PFSK-1 (cell line): ENCODE results near the gene ADGRE1.

ENCODE experiments used
- FOXP2 ChIP-seq: optimal IDR thresholded peaks from 2 replicates; pipeline ENCODE3; 2011; ENCODE audit warnings: borderline replicate concordance, control low read depth, inconsistent platforms; ENCODE audit not compliant: insufficient read depth; ENCODE audit errors: extremely low read length, extremely low read depth
- POLR2AphosphoS5 ChIP-seq: IDR thresholded peaks from 2 replicates; pipeline ENCODE4 v1.6.1; 2012; ENCODE audit warnings: low read depth, mild to moderate bottlenecking, control low read depth, low read length, moderate library complexity
- SIN3A ChIP-seq: IDR thresholded peaks from 2 replicates; pipeline ENCODE4 v1.6.1; 2012; ENCODE audit warnings: mild to moderate bottlenecking, low read length, moderate library complexity, borderline replicate concordance; ENCODE audit not compliant: insufficient read depth
- TAF1 ChIP-seq: IDR thresholded peaks from 2 replicates; pipeline ENCODE4 v1.6.1; 2012; ENCODE audit warnings: low read length, control low read depth, borderline replicate concordance; ENCODE audit not compliant: insufficient read depth
- TF ChIP-seq, protein P1 (sequence below), 2 experiments: IDR thresholded peaks; 2 replicates each; pipeline versions ENCODE4 v1.6.1 to v1.8.0; 2011 to 2012; ENCODE audit warnings: low read depth in 2 of 2, low read length in 2 of 2, control low read depth in 1 of 2, inconsistent platforms in 1 of 2, mild to moderate bottlenecking in 1 of 2, moderate library complexity in 1 of 2; ENCODE audit not compliant: insufficient read depth in 1 of 2

Gene ADGRE1

GRCh38 chr19:6866741-6867151, 20.6 kb upstream of the ADGRE1 start:
- TF ChIP-seq TAF1 (no peak), FOXP2 (no peak), POLR2AphosphoS5 (no peak), SIN3A (no peak)
- TF ChIP-seq, protein P1, sequence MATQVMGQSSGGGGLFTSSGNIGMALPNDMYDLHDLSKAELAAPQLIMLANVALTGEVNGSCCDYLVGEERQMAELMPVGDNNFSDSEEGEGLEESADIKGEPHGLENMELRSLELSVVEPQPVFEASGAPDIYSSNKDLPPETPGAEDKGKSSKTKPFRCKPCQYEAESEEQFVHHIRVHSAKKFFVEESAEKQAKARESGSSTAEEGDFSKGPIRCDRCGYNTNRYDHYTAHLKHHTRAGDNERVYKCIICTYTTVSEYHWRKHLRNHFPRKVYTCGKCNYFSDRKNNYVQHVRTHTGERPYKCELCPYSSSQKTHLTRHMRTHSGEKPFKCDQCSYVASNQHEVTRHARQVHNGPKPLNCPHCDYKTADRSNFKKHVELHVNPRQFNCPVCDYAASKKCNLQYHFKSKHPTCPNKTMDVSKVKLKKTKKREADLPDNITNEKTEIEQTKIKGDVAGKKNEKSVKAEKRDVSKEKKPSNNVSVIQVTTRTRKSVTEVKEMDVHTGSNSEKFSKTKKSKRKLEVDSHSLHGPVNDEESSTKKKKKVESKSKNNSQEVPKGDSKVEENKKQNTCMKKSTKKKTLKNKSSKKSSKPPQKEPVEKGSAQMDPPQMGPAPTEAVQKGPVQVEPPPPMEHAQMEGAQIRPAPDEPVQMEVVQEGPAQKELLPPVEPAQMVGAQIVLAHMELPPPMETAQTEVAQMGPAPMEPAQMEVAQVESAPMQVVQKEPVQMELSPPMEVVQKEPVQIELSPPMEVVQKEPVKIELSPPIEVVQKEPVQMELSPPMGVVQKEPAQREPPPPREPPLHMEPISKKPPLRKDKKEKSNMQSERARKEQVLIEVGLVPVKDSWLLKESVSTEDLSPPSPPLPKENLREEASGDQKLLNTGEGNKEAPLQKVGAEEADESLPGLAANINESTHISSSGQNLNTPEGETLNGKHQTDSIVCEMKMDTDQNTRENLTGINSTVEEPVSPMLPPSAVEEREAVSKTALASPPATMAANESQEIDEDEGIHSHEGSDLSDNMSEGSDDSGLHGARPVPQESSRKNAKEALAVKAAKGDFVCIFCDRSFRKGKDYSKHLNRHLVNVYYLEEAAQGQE (IDR thresholded peaks at IDR 0.05; ENCODE audit: insufficient read depth in 1 of 2, low read depth in 2 of 2, low read length in 2 of 2), result no peak

DNA sequence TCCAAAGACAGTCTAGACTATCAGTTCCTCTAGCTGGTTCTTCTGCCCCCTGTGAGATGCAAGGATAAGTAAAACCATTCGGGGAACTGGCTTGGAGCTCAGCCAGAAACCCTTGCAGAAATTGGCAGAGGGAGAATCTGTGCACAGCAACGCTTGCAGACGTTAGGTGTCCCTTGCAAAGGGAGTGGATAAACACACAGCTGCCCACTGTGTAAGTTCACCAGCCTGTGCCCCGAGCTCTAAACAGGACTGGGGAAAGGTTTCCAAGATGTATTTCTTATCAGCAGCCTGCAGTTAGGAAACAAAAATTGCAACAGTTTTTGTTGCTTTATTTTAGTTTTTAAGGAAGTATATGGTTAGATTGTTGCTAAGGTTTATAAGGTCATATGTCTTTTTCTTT, 19.0 kb upstream of the ADGRE1 start:
- TF ChIP-seq, protein P1 (IDR thresholded peaks at IDR 0.05; ENCODE audit: insufficient read depth in 1 of 2, low read depth in 2 of 2, low read length in 2 of 2), result no peak
- no peak for TF ChIP-seq SIN3A
- TF ChIP-seq TAF1, result no peak
- no peak for TF ChIP-seq FOXP2
- TF ChIP-seq POLR2AphosphoS5, result no peak

- no peak for TF ChIP-seq SIN3A
- TF ChIP-seq, protein P1 (IDR thresholded peaks at IDR 0.05; ENCODE audit: insufficient read depth in 1 of 2, low read depth in 2 of 2, low read length in 2 of 2), result no peak
- no peak for TF ChIP-seq TAF1
- TF ChIP-seq POLR2AphosphoS5, result no peak
- no peak for TF ChIP-seq FOXP2
These were observed 13.5 kb upstream of the ADGRE1 start for GRCh38 chr19:6873708-6874431.

DNA sequence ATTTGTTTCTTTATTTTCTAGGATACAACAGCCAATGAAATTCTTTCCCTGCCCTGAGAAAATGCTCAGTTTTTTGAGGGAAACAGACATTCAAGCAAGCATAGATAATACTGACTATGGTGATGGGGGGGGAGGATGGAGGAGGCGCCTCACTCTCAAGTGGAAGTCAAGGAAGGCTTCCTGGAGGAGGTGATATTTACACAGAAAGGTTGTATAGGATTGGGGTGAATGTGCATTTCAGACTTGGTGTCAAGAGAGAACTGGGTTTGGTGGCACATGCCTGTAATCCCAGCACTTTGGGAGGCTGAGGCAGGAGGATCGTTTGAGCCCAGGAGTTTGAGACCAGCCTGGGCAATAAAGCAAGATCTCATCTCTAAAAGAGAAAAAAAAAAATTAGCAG, 12.2 kb upstream of the ADGRE1 start:
- no peak for TF ChIP-seq POLR2AphosphoS5
- no peak for TF ChIP-seq SIN3A
- TF ChIP-seq TAF1, result no peak
- TF ChIP-seq, protein P1 (IDR thresholded peaks at IDR 0.05; ENCODE audit: insufficient read depth in 1 of 2, low read depth in 2 of 2, low read length in 2 of 2), result no peak
- no peak for TF ChIP-seq FOXP2

- TF ChIP-seq POLR2AphosphoS5 (no peak), FOXP2 (no peak), TAF1 (no peak), SIN3A (no peak)
- TF ChIP-seq, protein P1 (IDR thresholded peaks at IDR 0.05; ENCODE audit: insufficient read depth in 1 of 2, low read depth in 2 of 2, low read length in 2 of 2), result no peak
These were observed 10.6 kb upstream of the ADGRE1 start for GRCh38 chr19:6876748-6877147.
